Measurements from ENCODE around the gene MND1. TPM values are rescaled to one million over a fixed set of nuclear protein-coding genes. Genes with fewer than 3 reads are reported as not detected.

Gene MND1
- total and polyA plus RNA-seq, 11 donors, result 0.27 to 1.3 (median 0.40) TPM; not detected in 6

GRCh38 chr4:153427363-153428071 is 83.0 kb downstream of the MND1 start:
- no peak for DNase-seq
- Histone ChIP-seq H3K9me3 (no peaks in the 10 kb centered on the region), H3K27ac (no peak overlapping the region), H3K4me1 (peaks cover 0 to 13% (median 0%) of the 10 kb centered on the region in 12 donors), H3K4me3 (no peak overlapping the region), H3K36me3 (no peaks in the 10 kb centered on the region), H3K27me3 (no peaks in the 10 kb centered on the region)
- intact Hi-C loops (cut with DNase I), result loop anchor here in 2 of 10 donors (5.0 to 10.0 kb wide), 2 partner anchors 70 to 73 kb away; no protein-coding TSS in a partner anchor
- 94 to 99% (median 96%) methylated on average over 4 of the region's 4 CpGs for WGBS, 4 donors
- ATAC-seq, result no peak
- TF ChIP-seq CTCF (IDR thresholded peaks at IDR 0.05) (no peak), POLR2A (IDR thresholded peaks at IDR 0.05) (no peak)

GRCh38 chr4:153428941-153429475 is 84.5 kb downstream of the MND1 start:
- ATAC-seq (peak in 1 of 4 donors; percentile 41), DNase-seq (no peak)
- H3K4me3 ChIP-seq, result no peak overlapping the region
- TF ChIP-seq CTCF (IDR thresholded peaks at IDR 0.05) (no peak), POLR2A (IDR thresholded peaks at IDR 0.05) (no peak)
- intact Hi-C loops (cut with DNase I), result loop anchor here in 2 of 10 donors (5.0 to 10.0 kb wide), 2 partner anchors 72 to 74 kb away; no protein-coding TSS in a partner anchor
- H3K9me3 ChIP-seq, result no peaks in the 10 kb centered on the region
- H3K27me3 ChIP-seq, result no peaks in the 10 kb centered on the region
- peak overlapping the region in 1 of 12 donors; percentile 21 for H3K27ac ChIP-seq
- H3K4me1 ChIP-seq, result peaks cover 0 to 28% (median 0%) of the 10 kb centered on the region in 12 donors
- H3K36me3 ChIP-seq, result no peaks in the 10 kb centered on the region
- 67 to 79% (median 69%) methylated on average over 3 of the region's 3 CpGs for WGBS, 4 donors

DNA sequence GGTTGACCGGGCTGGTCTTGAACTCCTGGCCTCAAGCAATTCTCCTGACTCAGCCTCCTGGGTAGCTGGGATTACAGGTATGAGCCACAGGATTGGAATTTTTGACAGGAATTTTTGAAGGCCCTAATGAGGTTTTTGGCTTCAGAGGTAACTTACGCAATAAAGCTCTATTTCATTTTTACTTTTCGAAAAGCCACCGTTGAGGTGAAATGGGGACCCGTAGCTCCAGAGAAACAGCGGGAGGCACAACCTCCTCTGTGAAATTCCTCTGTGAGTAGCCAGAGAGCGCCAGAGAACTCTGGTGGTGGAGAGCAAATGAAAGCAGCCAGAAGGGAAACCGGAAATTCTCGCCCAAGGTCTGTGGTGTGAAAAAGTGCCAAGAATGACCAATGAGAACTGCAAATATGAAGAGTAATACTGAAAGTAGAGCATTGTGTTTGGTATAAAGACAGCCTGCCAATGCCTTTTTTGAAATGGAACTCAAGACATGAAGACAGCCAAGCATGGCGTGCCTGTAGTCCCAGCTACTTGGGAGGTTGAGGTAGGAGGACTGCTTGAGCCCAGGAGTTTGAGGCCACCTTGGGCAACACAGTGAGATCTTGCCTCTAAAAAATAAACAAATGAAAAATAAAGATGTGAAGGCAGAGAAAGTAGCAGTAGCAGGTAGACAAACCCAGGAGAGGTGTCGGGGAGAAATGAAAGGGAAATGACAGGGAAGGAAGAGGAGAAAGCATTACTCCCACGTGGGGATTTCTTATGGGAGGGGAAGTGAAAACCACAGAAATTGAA is 88.7 kb downstream of the MND1 start:
- DNase-seq, result peak in 4 of 5 donors; percentile 63 to 66 (median 66)
- Histone ChIP-seq H3K4me3 (peak overlapping the region in 4 of 12 donors; percentile 14 to 41 (median 30)), H3K9me3 (no peaks in the 10 kb centered on the region), H3K36me3 (no peaks in the 10 kb centered on the region), H3K27ac (peak overlapping the region in 1 of 12 donors; percentile 63), H3K4me1 (peaks cover 0 to 28% (median 0%) of the 10 kb centered on the region in 12 donors), H3K27me3 (no peaks in the 10 kb centered on the region)
- intact Hi-C loops (cut with DNase I), result loop anchor here in 9 of 10 donors (1.0 to 10.0 kb wide), 7 partner anchors 86 to 144 kb away; partner anchors contain the start of gene MND1 (in 6 of the 9)
- TF ChIP-seq CTCF (IDR thresholded peaks at IDR 0.05) (peak; percentile 59 to 85 (median 69)), POLR2A (IDR thresholded peaks at IDR 0.05) (no peak)
- WGBS, 4 donors, result 59 to 63% (median 61%) methylated on average over 12 of the region's 12 CpGs
- ATAC-seq, result peak; percentile 57 to 92 (median 88)

All from heart left ventricle (tissue), 16 donors.